ENCODE data around the gene AKR1E2.

The AKR1E2 gene

DNA sequence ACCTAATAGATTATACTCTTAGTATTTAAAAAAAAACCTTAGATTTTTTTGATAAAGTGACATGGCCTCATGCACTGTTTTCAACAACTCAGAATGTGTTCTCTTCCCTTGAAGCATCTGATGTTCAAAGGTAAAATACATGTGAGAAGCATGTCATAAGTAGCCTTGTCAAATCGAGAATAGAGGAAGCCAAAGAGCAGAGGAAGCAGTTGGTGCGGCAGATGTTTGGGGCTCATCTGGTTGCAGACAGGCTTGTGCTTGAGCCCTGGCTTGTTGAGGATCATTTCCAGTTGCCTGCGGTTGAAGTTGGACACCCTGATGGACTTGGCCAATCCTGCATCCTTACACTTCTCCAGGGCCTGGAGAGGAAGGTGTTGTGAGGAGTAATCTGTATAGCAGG, 59.2 kb downstream of the AKR1E2 start (continued):
- TF ChIP-seq, protein P1, sequence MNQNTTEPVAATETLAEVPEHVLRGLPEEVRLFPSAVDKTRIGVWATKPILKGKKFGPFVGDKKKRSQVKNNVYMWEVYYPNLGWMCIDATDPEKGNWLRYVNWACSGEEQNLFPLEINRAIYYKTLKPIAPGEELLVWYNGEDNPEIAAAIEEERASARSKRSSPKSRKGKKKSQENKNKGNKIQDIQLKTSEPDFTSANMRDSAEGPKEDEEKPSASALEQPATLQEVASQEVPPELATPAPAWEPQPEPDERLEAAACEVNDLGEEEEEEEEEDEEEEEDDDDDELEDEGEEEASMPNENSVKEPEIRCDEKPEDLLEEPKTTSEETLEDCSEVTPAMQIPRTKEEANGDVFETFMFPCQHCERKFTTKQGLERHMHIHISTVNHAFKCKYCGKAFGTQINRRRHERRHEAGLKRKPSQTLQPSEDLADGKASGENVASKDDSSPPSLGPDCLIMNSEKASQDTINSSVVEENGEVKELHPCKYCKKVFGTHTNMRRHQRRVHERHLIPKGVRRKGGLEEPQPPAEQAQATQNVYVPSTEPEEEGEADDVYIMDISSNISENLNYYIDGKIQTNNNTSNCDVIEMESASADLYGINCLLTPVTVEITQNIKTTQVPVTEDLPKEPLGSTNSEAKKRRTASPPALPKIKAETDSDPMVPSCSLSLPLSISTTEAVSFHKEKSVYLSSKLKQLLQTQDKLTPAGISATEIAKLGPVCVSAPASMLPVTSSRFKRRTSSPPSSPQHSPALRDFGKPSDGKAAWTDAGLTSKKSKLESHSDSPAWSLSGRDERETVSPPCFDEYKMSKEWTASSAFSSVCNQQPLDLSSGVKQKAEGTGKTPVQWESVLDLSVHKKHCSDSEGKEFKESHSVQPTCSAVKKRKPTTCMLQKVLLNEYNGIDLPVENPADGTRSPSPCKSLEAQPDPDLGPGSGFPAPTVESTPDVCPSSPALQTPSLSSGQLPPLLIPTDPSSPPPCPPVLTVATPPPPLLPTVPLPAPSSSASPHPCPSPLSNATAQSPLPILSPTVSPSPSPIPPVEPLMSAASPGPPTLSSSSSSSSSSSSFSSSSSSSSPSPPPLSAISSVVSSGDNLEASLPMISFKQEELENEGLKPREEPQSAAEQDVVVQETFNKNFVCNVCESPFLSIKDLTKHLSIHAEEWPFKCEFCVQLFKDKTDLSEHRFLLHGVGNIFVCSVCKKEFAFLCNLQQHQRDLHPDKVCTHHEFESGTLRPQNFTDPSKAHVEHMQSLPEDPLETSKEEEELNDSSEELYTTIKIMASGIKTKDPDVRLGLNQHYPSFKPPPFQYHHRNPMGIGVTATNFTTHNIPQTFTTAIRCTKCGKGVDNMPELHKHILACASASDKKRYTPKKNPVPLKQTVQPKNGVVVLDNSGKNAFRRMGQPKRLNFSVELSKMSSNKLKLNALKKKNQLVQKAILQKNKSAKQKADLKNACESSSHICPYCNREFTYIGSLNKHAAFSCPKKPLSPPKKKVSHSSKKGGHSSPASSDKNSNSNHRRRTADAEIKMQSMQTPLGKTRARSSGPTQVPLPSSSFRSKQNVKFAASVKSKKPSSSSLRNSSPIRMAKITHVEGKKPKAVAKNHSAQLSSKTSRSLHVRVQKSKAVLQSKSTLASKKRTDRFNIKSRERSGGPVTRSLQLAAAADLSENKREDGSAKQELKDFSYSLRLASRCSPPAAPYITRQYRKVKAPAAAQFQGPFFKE (tag by site-specific recombination; IDR thresholded peaks at IDR 0.05; ENCODE audit: borderline replicate concordance): no peak
- TF ChIP-seq, protein P2, sequence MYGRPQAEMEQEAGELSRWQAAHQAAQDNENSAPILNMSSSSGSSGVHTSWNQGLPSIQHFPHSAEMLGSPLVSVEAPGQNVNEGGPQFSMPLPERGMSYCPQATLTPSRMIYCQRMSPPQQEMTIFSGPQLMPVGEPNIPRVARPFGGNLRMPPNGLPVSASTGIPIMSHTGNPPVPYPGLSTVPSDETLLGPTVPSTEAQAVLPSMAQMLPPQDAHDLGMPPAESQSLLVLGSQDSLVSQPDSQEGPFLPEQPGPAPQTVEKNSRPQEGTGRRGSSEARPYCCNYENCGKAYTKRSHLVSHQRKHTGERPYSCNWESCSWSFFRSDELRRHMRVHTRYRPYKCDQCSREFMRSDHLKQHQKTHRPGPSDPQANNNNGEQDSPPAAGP (tag by site-specific recombination; IDR thresholded peaks at IDR 0.05): no peak
- TF ChIP-seq, protein P3, sequence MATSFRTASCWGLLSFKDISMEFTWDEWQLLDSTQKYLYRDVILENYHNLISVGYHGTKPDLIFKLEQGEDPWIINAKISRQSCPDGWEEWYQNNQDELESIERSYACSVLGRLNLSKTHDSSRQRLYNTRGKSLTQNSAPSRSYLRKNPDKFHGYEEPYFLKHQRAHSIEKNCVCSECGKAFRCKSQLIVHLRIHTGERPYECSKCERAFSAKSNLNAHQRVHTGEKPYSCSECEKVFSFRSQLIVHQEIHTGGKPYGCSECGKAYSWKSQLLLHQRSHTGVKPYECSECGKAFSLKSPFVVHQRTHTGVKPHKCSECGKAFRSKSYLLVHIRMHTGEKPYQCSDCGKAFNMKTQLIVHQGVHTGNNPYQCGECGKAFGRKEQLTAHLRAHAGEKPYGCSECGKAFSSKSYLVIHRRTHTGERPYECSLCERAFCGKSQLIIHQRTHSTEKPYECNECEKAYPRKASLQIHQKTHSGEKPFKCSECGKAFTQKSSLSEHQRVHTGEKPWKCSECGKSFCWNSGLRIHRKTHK (tag by site-specific recombination; IDR thresholded peaks at IDR 0.05): no peak
- TF ChIP-seq ZNF645 (tag by site-specific recombination; IDR thresholded peaks at IDR 0.05): no peak
- TF ChIP-seq ZNF302 (tag by site-specific recombination; IDR thresholded peaks at IDR 0.05; ENCODE audit: low read depth): no peak
- TF ChIP-seq, protein P4, sequence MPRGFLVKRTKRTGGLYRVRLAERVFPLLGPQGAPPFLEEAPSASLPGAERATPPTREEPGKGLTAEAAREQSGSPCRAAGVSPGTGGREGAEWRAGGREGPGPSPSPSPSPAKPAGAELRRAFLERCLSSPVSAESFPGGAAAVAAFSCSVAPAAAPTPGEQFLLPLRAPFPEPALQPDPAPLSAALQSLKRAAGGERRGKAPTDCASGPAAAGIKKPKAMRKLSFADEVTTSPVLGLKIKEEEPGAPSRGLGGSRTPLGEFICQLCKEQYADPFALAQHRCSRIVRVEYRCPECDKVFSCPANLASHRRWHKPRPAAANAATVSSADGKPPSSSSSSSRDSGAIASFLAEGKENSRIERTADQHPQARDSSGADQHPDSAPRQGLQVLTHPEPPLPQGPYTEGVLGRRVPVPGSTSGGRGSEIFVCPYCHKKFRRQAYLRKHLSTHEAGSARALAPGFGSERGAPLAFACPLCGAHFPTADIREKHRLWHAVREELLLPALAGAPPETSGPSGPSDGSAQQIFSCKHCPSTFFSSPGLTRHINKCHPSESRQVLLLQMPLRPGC (tag by site-specific recombination; IDR thresholded peaks at IDR 0.05): no peak

- no peaks in the 10 kb centered on the region for H3K4me1 ChIP-seq (ENCODE audit: control insufficient read depth, insufficient read depth, low read length)
- no peak overlapping the region for H3K4me3 ChIP-seq (ENCODE audit: low read depth, low read length)
- H3K36me3 ChIP-seq (ENCODE audit: control insufficient read depth in 2 of 2, insufficient read depth in 1 of 2, low read length in 2 of 2): no peaks in the 10 kb centered on the region
- ChIA-PET CTCF (no interaction called here), POLR2A (no interaction called here)
- no peak overlapping the region for H3K27ac ChIP-seq (ENCODE audit: extremely low read depth, low read depth, low read length)
- H3K9me3 ChIP-seq (ENCODE audit: control insufficient read depth, insufficient read depth, low read depth, low read length): no peaks in the 10 kb centered on the region
- no peak for TF ChIP-seq ZNF677 (tag by site-specific recombination; IDR thresholded peaks at IDR 0.05)
- TF ChIP-seq, protein P2 (tag by site-specific recombination; IDR thresholded peaks at IDR 0.05): no peak
- TF ChIP-seq, protein P5, sequence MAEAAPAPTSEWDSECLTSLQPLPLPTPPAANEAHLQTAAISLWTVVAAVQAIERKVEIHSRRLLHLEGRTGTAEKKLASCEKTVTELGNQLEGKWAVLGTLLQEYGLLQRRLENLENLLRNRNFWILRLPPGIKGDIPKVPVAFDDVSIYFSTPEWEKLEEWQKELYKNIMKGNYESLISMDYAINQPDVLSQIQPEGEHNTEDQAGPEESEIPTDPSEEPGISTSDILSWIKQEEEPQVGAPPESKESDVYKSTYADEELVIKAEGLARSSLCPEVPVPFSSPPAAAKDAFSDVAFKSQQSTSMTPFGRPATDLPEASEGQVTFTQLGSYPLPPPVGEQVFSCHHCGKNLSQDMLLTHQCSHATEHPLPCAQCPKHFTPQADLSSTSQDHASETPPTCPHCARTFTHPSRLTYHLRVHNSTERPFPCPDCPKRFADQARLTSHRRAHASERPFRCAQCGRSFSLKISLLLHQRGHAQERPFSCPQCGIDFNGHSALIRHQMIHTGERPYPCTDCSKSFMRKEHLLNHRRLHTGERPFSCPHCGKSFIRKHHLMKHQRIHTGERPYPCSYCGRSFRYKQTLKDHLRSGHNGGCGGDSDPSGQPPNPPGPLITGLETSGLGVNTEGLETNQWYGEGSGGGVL (tag by site-specific recombination; IDR thresholded peaks at IDR 0.05): no peak
- TF ChIP-seq ZNF302 (tag by site-specific recombination; IDR thresholded peaks at IDR 0.05; ENCODE audit: low read depth): no peak
- TF ChIP-seq ZBTB48 (tag by site-specific recombination; IDR thresholded peaks at IDR 0.05): no peak
- no peak for TF ChIP-seq ZSCAN30 (tag by site-specific recombination; IDR thresholded peaks at IDR 0.05)
- no peak for TF ChIP-seq ZNF704 (tag by site-specific recombination; IDR thresholded peaks at IDR 0.05)
- no peak for TF ChIP-seq TRIM28 (IDR thresholded peaks at IDR 0.05; ENCODE audit: borderline replicate concordance, low read length)
- no peak for TF ChIP-seq TCF7L2 (IDR thresholded peaks at IDR 0.05; ENCODE audit: borderline replicate concordance, low read depth, low read length)
- TF ChIP-seq ZNF146 (tag by site-specific recombination; IDR thresholded peaks at IDR 0.05): no peak
- no peak for TF ChIP-seq EGR2 (tag by site-specific recombination; IDR thresholded peaks at IDR 0.05; ENCODE audit: low read depth)
- TF ChIP-seq BCL11A (tag by site-specific recombination; IDR thresholded peaks at IDR 0.05; ENCODE audit: low read depth): no peak
- no peak for TF ChIP-seq BCL11B (tag by site-specific recombination; IDR thresholded peaks at IDR 0.05; ENCODE audit: low read depth)
- TF ChIP-seq ZBTB7A (tag by site-specific recombination; IDR thresholded peaks at IDR 0.05; ENCODE audit: low read depth): no peak
- TF ChIP-seq ZNF629 (tag by site-specific recombination; IDR thresholded peaks at IDR 0.05): no peak
- TF ChIP-seq ZNF585B (tag by site-specific recombination; IDR thresholded peaks at IDR 0.05): no peak
- TF ChIP-seq KLF9 (tag by site-specific recombination; IDR thresholded peaks at IDR 0.05; ENCODE audit: low read depth): no peak
These were observed 61.5 kb downstream of the AKR1E2 start for GRCh38 chr10:4887501-4887900.

All from HEK293 (cell line).